Measurements from ENCODE around the gene TXNL4A.
A peak's percentile ranks its signal among the peaks of the same experiment; 100 is the strongest.

Gene TXNL4A

DNA sequence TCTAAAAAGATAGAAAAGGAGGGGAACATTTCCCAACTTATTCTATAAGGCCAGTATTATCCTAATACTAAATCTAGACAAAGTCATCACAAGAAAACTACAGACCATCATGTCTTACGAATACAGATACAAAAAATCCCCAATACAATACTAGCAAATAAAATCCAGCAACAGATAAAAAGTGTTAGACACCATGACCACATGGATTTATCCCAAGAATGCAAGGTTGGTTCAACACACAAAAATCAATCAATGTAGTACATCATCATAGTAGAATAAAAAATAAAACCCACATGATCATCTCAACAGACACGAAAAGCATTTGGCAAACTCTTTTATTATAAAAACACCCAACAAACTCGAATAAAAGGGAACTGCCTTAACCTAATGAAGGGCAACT is 55.5 kb downstream of the TXNL4A start:
- no peak for DNase-seq

DNA sequence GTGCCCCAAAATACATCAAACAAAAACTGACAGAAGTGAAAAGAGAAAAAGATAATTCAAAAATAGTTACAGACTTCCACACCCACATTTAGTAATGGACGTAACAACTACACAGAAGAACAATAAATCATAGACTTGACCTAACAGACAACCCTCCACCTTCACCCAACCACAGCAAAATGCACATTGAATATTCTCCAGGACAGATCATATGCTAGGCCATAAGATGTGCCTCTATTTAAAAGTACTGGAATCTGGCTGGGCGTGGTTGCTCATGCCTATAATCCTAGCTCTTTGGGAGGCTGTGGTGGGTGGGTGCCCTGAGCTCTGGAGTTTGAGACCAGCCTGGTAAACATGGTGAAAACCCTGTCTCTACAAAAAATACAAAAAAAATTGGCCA is 56.9 kb downstream of the TXNL4A start:
- no peak for DNase-seq

DNA sequence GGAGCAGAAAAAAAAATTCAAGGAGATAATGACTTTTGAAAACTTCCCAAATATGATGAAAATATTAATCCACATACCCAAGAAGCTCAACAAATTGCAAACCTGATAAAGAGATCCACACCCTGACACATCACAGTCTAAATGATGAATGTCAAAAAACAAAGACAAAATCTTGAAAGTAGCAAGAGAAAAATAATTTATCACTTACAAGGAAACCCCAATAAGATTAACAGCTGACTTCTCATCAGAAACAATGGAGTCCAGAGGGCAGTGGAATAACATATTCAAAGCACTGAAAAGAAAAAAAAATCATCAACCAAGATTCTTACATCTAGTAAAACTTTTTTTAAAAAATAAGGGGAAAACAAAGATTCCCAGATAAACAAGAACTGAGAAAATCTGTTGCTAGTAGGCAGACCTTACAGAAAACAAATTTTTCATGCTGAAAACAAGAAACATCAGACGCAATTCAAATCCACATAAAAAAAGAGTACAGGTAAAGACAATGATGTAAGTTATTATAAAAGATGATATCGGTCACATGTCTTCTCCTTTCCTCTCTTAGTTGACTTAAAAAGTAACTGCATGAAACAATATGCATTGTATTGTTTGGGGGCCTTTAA is 58.2 kb downstream of the TXNL4A start:
- DNase-seq, result no peak

DNA sequence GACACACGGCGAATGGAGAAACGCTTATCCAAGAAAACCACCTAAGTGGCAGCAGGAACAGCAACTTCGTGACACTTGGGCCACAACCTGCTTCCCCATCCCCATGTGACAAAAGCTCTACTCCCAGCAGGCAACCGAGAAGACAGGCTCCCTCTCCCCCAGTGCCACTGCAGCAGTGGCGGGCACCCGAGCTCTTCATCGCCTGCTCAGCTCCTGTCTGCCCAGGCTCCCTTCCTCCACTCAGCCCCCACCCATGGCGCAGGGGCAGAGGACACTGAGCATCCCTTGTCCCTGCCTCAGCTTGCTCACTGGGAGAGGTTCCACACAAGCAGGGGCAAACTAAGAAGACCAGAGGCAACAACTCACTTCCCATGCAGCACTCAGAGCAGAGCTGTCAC is 59.8 kb downstream of the TXNL4A start:
- no peak for DNase-seq

DNA sequence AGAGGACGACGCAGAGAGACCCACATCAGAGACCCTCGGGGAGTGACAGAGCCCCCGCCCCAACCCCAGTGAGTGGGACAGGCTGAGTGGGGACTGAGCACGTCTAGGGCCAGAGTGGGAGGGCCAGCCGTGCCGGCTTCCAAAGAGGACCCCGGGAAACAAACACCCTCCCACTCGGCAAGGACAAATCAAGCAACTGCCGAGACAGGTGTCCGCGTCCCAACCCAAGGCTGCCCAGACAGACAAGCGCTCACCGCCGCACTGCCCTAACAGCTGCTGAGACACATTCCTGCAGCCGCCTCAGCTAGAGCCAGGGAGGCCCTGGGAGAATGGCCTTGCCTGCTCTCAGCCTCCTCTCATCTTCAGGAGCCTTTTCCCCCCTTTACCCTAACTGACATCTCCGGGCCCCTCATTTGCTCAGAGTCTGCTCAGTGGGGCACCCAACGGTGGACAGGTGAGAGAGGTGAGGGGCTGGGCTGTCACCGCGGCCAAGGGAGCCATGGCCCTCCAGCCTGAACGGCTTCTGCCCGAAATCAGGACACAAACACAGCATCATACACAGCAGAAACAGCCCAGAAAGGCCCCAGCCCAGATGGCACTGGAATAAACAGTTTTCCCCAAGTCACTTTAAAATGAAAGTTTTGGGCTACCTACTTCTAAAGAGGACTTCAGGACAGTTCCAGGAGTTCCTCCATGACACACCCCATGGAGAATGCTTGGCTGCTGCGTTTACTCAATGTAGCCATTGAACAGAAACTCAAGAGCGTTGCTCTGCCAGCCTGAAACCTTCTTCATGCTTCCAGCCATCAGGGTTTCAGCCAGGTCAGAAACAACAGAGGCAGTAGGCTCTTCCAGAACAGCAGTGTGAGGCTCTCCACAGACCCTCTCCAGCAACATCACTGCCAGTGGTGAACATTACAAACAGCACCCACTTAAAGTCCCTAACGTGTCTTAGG is 60.5 kb downstream of the TXNL4A start:
- peak; percentile 62 for DNase-seq

DNA sequence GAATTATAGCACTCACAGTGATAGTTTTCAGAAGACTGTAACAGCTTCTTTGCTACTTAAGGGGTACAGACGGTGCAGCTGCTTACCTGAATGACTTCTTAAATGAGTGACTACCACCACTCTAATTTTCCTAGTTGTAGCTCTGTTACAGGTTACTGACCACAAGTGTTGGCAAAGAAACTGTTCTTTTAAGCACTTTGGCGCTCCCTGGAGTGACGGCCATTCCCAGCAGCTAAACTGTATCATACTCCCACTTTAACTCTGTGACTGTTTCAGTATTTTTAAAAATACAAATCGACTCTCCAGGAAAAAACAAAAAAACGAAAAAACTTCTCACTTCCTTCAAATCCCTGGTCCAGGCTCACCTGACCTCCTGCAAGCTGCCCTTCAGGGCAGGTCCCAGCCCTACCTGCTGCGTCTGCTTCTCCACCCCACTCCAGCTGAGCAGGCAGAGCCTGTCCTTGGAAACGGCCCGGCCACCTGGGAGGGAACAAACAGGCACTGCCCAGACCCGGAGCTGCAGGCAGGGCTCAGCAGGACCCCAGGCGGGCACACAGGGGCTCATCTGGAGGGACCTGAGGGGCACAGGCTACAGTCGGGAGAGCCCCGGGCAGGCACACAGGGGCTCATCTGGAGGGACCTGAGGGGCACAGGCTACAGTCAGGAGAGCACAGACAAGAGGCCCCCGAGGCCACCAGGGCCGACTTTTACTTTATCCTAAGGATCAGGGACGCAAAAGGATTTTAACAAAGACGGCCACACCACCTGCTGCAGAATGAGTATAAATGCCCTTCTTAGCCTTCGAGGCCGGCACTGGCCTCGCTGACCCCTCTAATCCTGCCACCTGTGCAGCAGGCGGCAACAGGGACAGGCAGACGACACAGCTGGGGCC is 61.4 kb downstream of the TXNL4A start:
- no peak for DNase-seq

DNA sequence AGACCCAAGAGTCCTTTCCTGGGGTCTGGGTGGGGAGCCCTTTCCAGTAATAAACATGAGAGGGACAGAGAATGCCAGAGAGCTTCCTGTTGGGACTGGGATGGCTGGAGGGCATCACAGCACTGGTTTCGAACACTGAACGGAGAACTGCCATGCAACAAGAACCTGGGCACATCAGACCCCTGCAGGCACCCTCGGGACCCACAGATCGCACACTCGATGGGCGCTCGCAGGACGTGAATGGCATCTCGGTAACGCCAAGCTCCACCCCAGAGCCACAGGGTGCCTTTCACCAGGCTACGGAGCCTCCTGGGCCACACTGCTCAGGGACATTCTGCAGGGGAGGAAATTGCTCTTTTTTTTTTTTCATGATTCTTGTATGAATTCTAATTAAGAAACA is 62.1 kb downstream of the TXNL4A start:
- DNase-seq, result no peak

DNA sequence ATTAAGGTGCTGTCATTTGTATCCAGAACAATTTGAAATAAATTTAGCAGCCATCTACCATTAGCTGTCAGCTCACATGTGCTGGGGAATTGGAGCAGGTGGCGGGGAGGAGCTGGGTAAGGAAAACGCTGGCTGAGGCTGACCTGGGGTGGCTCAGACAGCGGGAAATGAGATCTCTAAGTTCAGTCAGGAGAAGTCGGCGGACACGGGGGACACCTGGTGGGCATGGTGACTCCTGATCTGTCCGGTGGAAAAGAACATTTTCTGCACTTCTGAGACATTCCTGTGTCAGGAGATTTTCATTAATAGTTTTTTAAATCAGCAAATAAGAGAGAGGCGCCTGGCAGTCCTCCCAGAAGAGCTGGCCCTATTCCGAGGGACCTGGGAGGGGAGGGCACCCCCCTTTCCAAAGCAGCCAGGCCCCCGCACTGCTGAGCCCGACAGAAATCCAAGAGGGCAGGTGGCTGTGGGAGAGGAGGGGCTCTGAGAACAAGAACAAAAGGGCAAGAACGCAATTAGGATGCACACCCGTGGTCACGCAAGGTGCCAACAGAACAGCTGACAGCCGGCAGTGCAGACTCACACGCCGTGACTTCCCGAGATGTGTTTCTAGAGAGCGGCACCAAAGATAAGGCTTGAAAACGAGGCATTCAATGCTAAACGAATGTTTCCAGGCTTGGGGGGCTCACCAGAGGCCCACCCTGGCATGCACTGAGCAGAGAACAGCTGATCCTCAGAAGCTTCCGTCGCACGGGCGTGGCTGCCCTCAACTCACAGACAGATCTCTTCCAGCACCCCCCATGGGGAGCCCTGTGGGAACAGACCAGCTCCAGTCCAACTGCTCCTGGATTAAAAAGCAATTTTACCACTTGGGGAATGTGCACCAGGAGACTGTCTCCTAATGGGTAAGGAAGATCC is 63.3 kb downstream of the TXNL4A start:
- DNase-seq, result peak; percentile 68

DNA sequence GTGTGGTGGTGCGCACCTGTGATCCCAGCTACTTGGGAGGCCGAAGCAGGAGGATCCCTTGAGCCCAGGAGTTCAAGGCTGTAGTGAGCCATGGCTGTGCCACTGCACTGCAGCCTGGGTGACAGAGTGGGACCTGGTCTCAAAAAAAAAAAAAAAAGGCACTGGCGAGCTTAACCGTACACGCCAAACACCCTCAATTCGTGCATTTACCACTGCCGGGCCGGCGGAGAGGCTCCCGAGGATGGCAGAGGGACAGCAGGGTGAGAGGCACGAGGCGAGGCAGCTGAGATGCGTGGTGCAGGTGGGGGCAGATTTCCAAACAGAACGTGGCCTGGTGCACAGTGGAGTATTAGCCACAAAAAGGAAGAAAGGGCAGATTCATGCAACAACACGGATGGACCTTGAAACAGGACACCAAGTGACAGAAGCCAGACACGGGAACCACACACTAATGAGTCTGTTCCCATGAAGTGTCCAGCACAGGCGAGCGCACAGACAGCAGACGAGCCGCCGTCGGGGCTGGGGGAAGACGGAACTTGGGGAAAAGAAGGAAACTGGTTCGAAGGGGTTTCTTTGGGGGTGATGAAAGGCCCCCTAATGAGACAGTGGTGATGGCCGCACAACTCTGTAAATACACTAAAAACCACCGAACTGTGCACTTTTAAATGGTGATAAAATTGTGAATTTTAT is 64.3 kb downstream of the TXNL4A start:
- DNase-seq, result no peak

DNA sequence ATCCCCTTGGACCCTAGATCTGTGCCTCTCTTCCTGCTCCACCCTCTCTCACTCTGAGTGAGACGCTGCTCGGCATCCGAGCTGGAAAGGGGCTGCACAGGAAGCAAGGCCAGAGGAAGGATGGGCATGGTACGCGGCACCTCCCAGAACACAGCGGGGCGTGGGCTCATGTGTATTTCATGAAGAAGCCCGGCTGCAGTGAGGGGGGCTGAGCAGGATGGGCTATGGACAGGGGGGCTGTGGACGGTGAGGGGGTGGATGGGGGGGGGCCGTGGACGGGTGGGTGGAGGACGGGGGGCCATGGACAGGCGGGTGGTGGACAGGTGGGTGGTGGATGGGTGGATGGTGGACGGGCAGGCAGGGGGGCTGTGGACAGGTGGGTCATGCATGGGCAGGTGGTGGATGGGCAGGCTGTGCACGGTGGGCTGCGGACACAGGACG is 65.4 kb downstream of the TXNL4A start:
- DNase-seq, result no peak

DNA sequence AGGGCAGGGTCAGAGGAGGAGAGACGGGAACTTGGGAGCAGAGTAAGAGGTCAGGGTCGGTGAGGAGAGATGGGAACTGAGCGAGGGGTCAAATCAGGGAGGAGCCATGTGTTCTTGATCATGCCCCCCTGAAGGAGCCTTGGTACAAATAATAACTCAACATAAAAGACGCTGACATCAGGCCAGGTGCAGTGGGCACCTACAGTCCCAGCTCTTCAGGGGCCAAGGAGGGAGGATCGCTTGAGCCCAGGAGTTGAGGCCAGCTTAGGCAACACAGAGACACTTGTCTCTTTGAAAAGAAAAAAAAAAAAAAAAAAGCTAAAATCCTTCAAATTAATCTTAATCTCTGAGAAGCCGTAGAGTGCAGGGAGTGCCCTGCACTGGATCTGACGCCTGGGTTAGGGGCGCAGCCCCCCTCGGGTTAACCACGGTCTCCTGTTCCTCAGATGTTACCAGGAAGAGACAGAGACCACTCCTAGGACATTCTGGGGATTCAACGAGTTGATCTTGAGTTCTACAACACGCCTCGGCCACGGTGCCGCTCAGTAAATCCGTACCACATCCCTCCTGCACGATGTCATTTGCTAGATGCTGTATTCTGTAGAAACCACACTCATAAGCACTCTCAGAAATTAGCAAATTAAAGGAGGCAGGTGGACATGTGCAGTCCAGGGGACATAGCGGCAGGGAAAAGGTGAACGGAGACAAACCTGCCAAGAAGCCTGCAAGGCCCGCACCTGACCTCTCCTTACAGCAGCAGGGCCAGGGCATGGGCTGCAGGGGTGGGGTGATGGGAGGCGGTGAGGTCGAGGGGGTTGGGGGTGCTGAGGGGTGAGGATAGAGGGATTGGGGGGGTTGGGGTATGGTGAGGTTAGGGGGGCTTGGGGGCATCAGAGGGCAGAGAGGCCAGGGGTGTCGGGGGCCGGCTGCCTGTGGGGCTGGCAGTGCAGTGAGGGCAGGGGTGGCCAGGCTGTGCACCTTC is 66.1 kb downstream of the TXNL4A start:
- DNase-seq, result no peak
